Measurements from ENCODE around the gene TRIP12. TPM values are rescaled to one million over a fixed set of nuclear protein-coding genes. Genes with fewer than 3 reads are reported as not detected.
"Not testable (repeated sequence)": the region's sequence is repeated elsewhere in the genome, so short reads cannot be mapped to it uniquely, and the experiment has no call there.

TRIP12 gene
- total RNA-seq, 2 experiments from 2014 or later: 188 to 190 TPM

- intact Hi-C loops (cut with micrococcal nuclease): no loop called here
- Mint-ChIP-seq H3K4me1 (ENCODE audit: low read depth) (no peaks in the 10 kb centered on the region), H3K27me3 (ENCODE audit: low read depth) (no peaks in the 10 kb centered on the region), H3K9me3 (no peaks in the 10 kb centered on the region), H3K4me3 (no peak overlapping the region), H3K27ac (no peak overlapping the region), H3K36me3 (ENCODE audit: low read depth) (peaks cover 5% of the 10 kb centered on the region)
- CTCF ChIA-PET: no interaction called here
- DNase-seq: no peak
Observed at GRCh38 chr2:229937537-229937936, 15.7 kb upstream of the TRIP12 start.

DNA sequence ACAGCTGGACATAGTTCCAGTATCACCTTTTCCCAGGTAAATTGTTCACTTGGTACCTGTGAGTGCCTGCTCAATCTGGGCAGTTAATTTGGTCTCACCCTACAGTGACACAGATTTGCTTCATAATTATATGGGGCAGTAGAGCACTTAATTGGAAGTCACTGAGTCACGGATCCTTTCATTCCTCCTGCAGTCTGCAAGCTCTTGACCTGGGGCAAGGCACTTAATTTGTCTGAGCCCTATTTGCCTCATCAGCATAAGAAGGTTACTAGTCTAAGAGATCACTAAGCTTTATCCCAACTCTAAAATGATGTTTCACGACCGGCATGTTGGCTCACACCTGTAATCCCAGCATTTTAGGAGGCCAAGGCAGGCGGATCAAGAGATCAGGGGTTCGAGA, 9.4 kb upstream of the TRIP12 start:
- CTCF ChIA-PET: interaction anchor here (1.2 kb wide), 1 partner anchor 136 kb away, joined by 4 read pairs; no protein-coding TSS in a partner anchor
- Mint-ChIP-seq H3K27me3 (ENCODE audit: low read depth) (no peaks in the 10 kb centered on the region), H3K4me1 (ENCODE audit: low read depth) (peaks cover 8% of the 10 kb centered on the region), H3K9me3 (no peaks in the 10 kb centered on the region), H3K36me3 (ENCODE audit: low read depth) (peaks cover 5% of the 10 kb centered on the region), H3K4me3 (no peak overlapping the region), H3K27ac (no peak overlapping the region)
- no peak for DNase-seq
- intact Hi-C loops (cut with micrococcal nuclease): no loop called here

DNA sequence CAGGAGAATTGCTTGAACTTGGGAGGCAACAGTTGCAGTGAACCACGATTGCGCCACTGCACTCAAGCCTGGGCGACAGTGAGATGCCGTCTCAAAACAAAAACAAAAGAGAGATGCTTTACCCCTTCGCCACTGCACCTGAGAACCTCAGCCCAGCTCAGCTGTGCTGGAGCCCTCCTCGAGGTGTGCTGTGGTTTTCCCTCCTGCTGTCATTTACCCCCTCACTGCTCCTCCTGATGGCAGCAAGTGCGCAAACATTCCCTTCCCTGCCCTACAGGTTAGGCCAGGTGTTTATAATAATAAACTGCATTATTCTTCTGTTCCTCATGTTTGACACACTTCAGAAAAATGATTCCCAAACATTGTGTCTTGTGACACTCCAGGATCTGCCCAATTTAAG, 8.8 kb upstream of the TRIP12 start:
- Mint-ChIP-seq H3K9me3 (no peaks in the 10 kb centered on the region), H3K4me3 (no peak overlapping the region), H3K27ac (no peak overlapping the region), H3K4me1 (ENCODE audit: low read depth) (peaks cover 8% of the 10 kb centered on the region), H3K36me3 (ENCODE audit: low read depth) (peaks cover 3% of the 10 kb centered on the region), H3K27me3 (ENCODE audit: low read depth) (no peaks in the 10 kb centered on the region)
- intact Hi-C loops (cut with micrococcal nuclease): no loop called here
- CTCF ChIA-PET: interaction anchor here (1.2 kb wide), 1 partner anchor 137 kb away, joined by 4 read pairs; no protein-coding TSS in a partner anchor
- DNase-seq: no peak

- no peak for DNase-seq
- Mint-ChIP-seq H3K4me3 (no peak overlapping the region), H3K9me3 (no peaks in the 10 kb centered on the region), H3K27ac (no peak overlapping the region), H3K36me3 (ENCODE audit: low read depth) (no peaks in the 10 kb centered on the region), H3K4me1 (ENCODE audit: low read depth) (peaks cover 15% of the 10 kb centered on the region), H3K27me3 (ENCODE audit: low read depth) (no peaks in the 10 kb centered on the region)
- CTCF ChIA-PET: interaction anchor here (0.6 kb wide), 1 partner anchor 139 kb away, joined by 3 read pairs; no protein-coding TSS in a partner anchor
- intact Hi-C loops (cut with micrococcal nuclease): no loop called here
Observed at GRCh38 chr2:229927817-229928321, 6.1 kb upstream of the TRIP12 start.

DNA sequence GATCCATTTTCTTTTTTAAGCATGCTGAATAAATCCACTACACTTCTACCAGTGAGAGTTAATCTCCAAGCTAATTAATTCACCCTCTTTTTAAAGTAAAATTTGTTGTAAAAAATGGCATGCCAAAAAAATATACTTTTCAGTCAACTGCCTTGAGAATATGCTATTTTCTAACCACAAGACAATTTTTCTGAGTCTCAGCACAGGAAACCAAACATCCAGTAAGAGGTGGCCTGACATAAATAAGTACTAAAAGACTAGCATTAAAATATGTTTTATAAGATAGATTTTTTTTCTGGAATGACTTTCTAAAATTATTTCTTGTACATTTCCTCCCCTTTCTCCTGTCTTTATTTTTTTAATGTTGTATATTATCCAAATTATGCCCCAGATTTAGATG, 3.4 kb upstream of the TRIP12 start:
- no peaks in the 10 kb centered on the region for H3K27me3 Mint-ChIP-seq (ENCODE audit: low read depth)
- H3K4me3 Mint-ChIP-seq: no peak overlapping the region
- H3K27ac Mint-ChIP-seq: no peak overlapping the region

GRCh38 chr2:229924541-229924940, 2.7 kb upstream of the TRIP12 start:
- not testable (repeated sequence) for H3K36me3 Mint-ChIP-seq (ENCODE audit: low read depth); H3K27me3 Mint-ChIP-seq (ENCODE audit: low read depth); H3K9me3 Mint-ChIP-seq; H3K27ac Mint-ChIP-seq; H3K4me3 Mint-ChIP-seq; DNase-seq
- H3K4me1 Mint-ChIP-seq (ENCODE audit: low read depth): peaks cover 21% of the 10 kb centered on the region
- intact Hi-C loops (cut with micrococcal nuclease): loop anchor here (5.0 kb wide), 4 partner anchors 403 to 1538 kb away; partner anchors contain the start of genes NCL, SP100 and SP140L
- CTCF ChIA-PET: interaction anchor here (1.5 kb wide), 1 partner anchor 123 kb away, joined by 6 read pairs; no protein-coding TSS in a partner anchor

More for the DNA sequence above, 3.4 kb upstream of the TRIP12 start:
- CTCF ChIA-PET: interaction anchor here (1.5 kb wide), 1 partner anchor 124 kb away, joined by 6 read pairs; no protein-coding TSS in a partner anchor
- H3K36me3 Mint-ChIP-seq (ENCODE audit: low read depth): peaks cover 6% of the 10 kb centered on the region
- no peak for DNase-seq
- intact Hi-C loops (cut with micrococcal nuclease): no loop called here
- H3K9me3 Mint-ChIP-seq: no peaks in the 10 kb centered on the region
- peaks cover 15% of the 10 kb centered on the region for H3K4me1 Mint-ChIP-seq (ENCODE audit: low read depth)

DNA sequence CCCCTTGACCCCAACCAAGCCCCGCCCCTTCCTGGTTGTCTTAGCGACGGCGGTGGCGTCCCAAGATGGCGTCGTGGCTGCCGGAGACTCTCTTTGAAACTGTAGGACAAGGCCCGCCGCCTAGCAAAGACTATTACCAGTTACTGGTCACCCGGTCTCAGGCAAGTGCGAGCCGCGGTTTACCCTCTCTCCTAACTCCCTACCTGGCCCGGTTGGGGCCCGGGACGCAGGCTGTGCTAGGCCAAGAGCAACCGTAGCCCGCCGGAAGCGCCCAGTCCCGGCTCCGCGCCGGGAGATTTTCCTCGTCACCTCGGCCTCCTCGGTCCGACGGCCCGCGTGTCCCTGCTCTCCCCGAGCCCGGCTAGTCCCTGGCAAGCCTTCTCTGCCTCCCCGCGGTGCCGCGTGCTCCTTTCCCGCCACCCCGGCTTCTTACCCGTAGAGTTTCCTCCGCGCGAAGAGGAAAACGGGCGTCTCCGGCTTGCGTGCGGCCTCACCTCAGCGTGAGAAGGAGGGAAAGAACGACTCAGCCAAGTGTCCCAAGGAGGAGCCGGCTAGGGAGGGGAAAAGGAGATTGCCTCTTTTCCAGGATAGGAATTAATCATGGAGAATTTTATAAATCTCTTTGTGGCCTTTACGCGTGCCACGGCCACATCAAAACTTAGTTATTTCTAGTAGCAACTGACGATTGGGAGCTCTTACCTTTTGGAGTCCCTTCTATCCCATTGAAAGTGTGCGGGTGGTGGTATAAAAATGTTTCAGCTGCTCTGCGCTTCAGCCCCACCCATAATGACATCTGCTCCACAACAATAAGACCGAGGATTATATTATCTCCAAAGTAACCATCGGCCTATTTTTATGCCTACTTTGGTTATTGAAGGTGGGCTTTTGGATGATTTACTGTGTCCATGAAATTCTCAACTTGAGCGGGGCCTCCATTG, 909 bp upstream of the TRIP12 start, which contains the start of gene FBXO36:
TSS of gene FBXO36 (plus strand) at position 55 of the 938 bp plus-strand sequence. CDS start at position 66, 11 bp downstream.
- H3K4me1 Mint-ChIP-seq (ENCODE audit: low read depth): peaks cover 35% of the 10 kb centered on the region
- H3K4me3 Mint-ChIP-seq: peak within 1 kb of the TSS; percentile 90
- H3K36me3 Mint-ChIP-seq (ENCODE audit: low read depth): peaks cover 16% of the 10 kb centered on the region
- CTCF ChIA-PET: interaction anchor here (0.6 to 1.9 kb wide), 4 partner anchors 12 to 250 kb away, joined by 3 to 9 read pairs (median 3); no protein-coding TSS in a partner anchor
- intact Hi-C loops (cut with micrococcal nuclease): loop anchor here (1.0 to 5.0 kb wide), 10 partner anchors 50 to 1540 kb away; partner anchors contain the start of genes DNER, NCL, SP100 and SP140L
- peak within 1 kb of the TSS; percentile 99 for H3K27ac Mint-ChIP-seq
- peak; percentile 93 for DNase-seq
- H3K27me3 Mint-ChIP-seq (ENCODE audit: low read depth): no peaks in the 10 kb centered on the region
- peaks cover 3% of the 10 kb centered on the region for H3K9me3 Mint-ChIP-seq

DNA sequence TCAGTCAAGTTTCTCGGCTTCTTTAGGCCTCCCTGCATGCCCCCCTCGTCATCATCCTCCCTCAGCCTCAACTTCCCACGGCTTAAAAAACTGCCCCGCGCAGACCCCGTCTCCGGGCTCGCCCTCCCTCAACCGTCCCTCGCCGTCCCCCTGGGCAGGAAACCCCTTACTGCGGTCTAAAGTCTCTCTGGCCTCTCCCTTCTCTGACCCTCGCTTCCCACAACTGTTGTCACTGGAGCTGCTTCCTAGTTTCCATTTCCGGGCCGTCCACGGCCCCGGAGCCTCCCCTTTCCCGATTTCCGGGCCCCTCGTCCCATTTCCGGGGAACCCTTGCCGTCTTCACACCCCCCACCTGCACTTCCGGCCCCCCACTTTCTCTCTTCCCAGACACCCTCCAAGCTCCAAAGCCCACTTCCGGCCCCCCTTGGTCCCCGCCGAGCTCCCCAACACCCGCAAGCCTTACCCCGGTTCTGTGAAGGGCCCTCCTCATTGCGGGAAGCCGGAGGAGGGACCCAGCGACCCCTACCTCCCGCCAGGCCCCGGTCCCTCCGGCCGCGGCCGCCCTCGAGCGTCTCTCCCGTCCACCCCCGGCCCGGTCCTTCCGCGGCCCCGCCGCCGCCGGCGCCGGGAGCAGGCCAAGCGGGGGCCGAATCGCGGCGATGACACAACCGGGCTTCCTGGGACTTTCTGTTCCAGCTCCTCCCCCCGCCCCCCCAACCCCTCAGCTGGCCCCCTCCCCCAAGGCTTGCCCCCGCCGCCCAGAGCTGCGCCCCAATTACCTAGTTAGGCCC, 513 bp downstream of the TRIP12 start:
- H3K9me3 Mint-ChIP-seq: peaks cover 4% of the 10 kb centered on the region
- peak overlapping the region; percentile 90 for H3K4me3 Mint-ChIP-seq
- H3K27me3 Mint-ChIP-seq (ENCODE audit: low read depth): no peaks in the 10 kb centered on the region
- peak overlapping the region; percentile 99 for H3K27ac Mint-ChIP-seq
- CTCF ChIA-PET: interaction anchor here (1.3 to 1.9 kb wide), 2 partner anchors 10 to 120 kb away, joined by 3 to 9 read pairs; no protein-coding TSS in a partner anchor
- H3K4me1 Mint-ChIP-seq (ENCODE audit: low read depth): peaks cover 38% of the 10 kb centered on the region
- peaks cover 20% of the 10 kb centered on the region for H3K36me3 Mint-ChIP-seq (ENCODE audit: low read depth)
- intact Hi-C loops (cut with micrococcal nuclease): loop anchor here (2.0 to 5.0 kb wide), 6 partner anchors 120 to 1541 kb away; partner anchors contain the start of genes NCL, SP100 and SP140L
- peak; percentile 77 for DNase-seq

- Mint-ChIP-seq H3K36me3 (ENCODE audit: low read depth) (peaks cover 20% of the 10 kb centered on the region), H3K27ac (peak overlapping the region; percentile 96), H3K4me1 (ENCODE audit: low read depth) (peaks cover 45% of the 10 kb centered on the region), H3K9me3 (peaks cover 4% of the 10 kb centered on the region), H3K4me3 (peak overlapping the region; percentile 90), H3K27me3 (ENCODE audit: low read depth) (no peaks in the 10 kb centered on the region)
- DNase-seq: peak; percentile 48
- CTCF ChIA-PET: interaction anchor here (1.2 kb wide), 1 partner anchor 10 kb away, joined by 4 read pairs; no protein-coding TSS in a partner anchor
- intact Hi-C loops (cut with micrococcal nuclease): loop anchor here (2.0 to 5.0 kb wide), 6 partner anchors 119 to 1542 kb away; partner anchors contain the start of genes NCL, SP100 and SP140L
Observed at GRCh38 chr2:229920011-229920641, 1.7 kb downstream of the TRIP12 start.

DNA sequence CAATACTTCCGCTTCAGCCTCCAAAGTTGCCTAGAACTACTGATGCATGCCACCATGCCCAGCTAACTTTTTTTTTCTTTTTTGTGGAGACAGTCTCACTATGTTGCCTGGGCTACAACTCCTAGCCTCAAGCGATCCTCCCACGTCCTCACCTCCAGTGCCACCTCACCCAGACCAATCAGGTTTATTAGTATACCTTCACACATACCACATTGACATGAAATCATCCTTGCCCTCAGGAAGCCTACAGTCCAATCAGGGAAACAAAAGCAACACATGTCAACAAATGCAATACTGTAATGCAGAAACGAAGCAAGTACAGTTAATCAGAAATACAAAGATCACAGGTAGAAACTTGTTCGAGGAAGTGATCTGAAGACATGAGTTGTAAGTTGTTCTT, 4.0 kb downstream of the TRIP12 start:
- peaks cover 52% of the 10 kb centered on the region for H3K4me1 Mint-ChIP-seq (ENCODE audit: low read depth)
- H3K36me3 Mint-ChIP-seq (ENCODE audit: low read depth): peaks cover 23% of the 10 kb centered on the region
- DNase-seq: no peak
- intact Hi-C loops (cut with micrococcal nuclease): loop anchor here (10.0 kb wide), 1 partner anchor 697 kb away; no protein-coding TSS in a partner anchor
- peaks cover 4% of the 10 kb centered on the region for H3K9me3 Mint-ChIP-seq
- CTCF ChIA-PET: no interaction called here
- H3K4me3 Mint-ChIP-seq: no peak overlapping the region
- H3K27me3 Mint-ChIP-seq (ENCODE audit: low read depth): no peaks in the 10 kb centered on the region
- no peak overlapping the region for H3K27ac Mint-ChIP-seq

GRCh38 chr2:229914171-229914570, 7.6 kb downstream of the TRIP12 start:
- intact Hi-C loops (cut with micrococcal nuclease): loop anchor here (5.0 to 10.0 kb wide), 2 partner anchors 132 to 701 kb away; no protein-coding TSS in a partner anchor
- Mint-ChIP-seq H3K4me3 (no peak overlapping the region), H3K27me3 (ENCODE audit: low read depth) (no peaks in the 10 kb centered on the region), H3K4me1 (ENCODE audit: low read depth) (peaks cover 68% of the 10 kb centered on the region), H3K27ac (no peak overlapping the region), H3K9me3 (peaks cover 4% of the 10 kb centered on the region), H3K36me3 (ENCODE audit: low read depth) (peaks cover 17% of the 10 kb centered on the region)
- DNase-seq: no peak
- CTCF ChIA-PET: no interaction called here

All from activated naive CD4-positive, alpha-beta T cell treated with anti-CD3 and anti-CD28 coated beads for 36 hours (primary cell).